ENCODE data around the gene RBM25.

- TF ChIP-seq CTCF (IDR thresholded peaks at IDR 0.05 in 4 of 5, conservative IDR thresholded peaks at IDR 0.05 in 1 of 5) (no peak), POLR2A (IDR thresholded peaks at IDR 0.05) (no peak)
These were observed 32.0 kb upstream of the RBM25 start for GRCh38 chr14:73026243-73026844.
